Breast epithelium (tissue), 4 donors: ENCODE measurements around the gene BIK. TPM values are rescaled to one million over a fixed set of nuclear protein-coding genes. Genes with fewer than 3 reads are reported as not detected.

Experiments used
- DNase-seq, 2 donors: peaks; one replicate each; pipeline ENCODE4 v3.0.0-alpha.2; 2019; ENCODE audit warnings: low spot score in 2 of 2
- H3K27ac ChIP-seq, 2 donors: fragments of 200-600 bp; sonication (generic) in 1 of 2; one replicate each; pipeline ENCODE4 v1.5.1; 2016 to 2019; ENCODE audit warnings: mild to moderate bottlenecking in 1 of 2
- H3K27me3 ChIP-seq, 2 donors: fragments of 200-600 bp; sonication (generic) in 1 of 2; one replicate each; pipeline versions ENCODE4 v1.5.1 to v1.6.0; 2017 to 2019; ENCODE audit warnings: control low read depth in 1 of 2, mild to moderate bottlenecking in 1 of 2
- H3K36me3 ChIP-seq: fragments of 200-600 bp; one replicate; pipeline ENCODE4 v1.5.1; 2019
- H3K4me1 ChIP-seq, 2 donors: fragments of 200-600 bp; sonication (generic); one replicate each; pipeline ENCODE4 v1.5.1; 2016 to 2019; ENCODE audit warnings: control low read depth in 1 of 2
- H3K4me3 ChIP-seq, 3 donors: fragments of 200-600 bp; sonication (generic); 1 replicate in 2 of 3; 2 replicates in 1 of 3; pipeline ENCODE4 v1.5.1; 2016 to 2019; ENCODE audit warnings: mild to moderate bottlenecking in 3 of 3, moderate library complexity in 2 of 3
- H3K9me3 ChIP-seq, 2 donors: fragments of 200-600 bp; sonication (generic) in 1 of 2; one replicate each; pipeline ENCODE4 v1.5.1; 2016 to 2019; ENCODE audit warnings: control low read depth in 1 of 2
- CTCF ChIP-seq, 3 donors: fragments of 450-650 bp; IDR thresholded peaks; one replicate each; pipeline ENCODE4 v1.5.1; 2016 to 2017; ENCODE audit warnings: antibody characterized with exemption in 3 of 3, mild to moderate bottlenecking in 3 of 3, moderate library complexity in 3 of 3
- POLR2A ChIP-seq: fragments of 450-650 bp; IDR thresholded peaks from one replicate; pipeline ENCODE4 v1.6.1; 2016; ENCODE audit warnings: antibody characterized with exemption, mild to moderate bottlenecking, moderate library complexity
- POLR2AphosphoS5 ChIP-seq, 3 donors: sonication (generic); formaldehyde crosslinking; IDR thresholded peaks; one replicate each; pipeline ENCODE4 v1.6.1; 2017; ENCODE audit warnings: antibody characterized with exemption in 3 of 3
- intact Hi-C: fragments of 100-400 bp; cut with DNase I; formaldehyde crosslinking; loops from one replicate; pipeline ENCODE4 v1.15.1; 2023; ENCODE audit warnings: low total_unique reads
- total RNA-seq, 3 donors: library from RNA; depleted of rRNA; stranded (reverse); fragments of >200 nt; gene quantifications; one replicate each; pipeline ENCODE4 v1.1.0, GENCODE V29; 2016

The BIK gene
- total RNA-seq, 3 donors from 2014 or later: 22.6 to 25.0 TPM; not detected in 1

GRCh38 chr22:43118953-43119458 lies 8.5 kb downstream of the BIK start:
- Histone ChIP-seq H3K9me3 (no peaks in the 10 kb centered on the region), H3K27me3 (no peaks in the 10 kb centered on the region), H3K4me1 (no peaks in the 10 kb centered on the region), H3K36me3 (no peaks in the 10 kb centered on the region), H3K4me3 (no peak overlapping the region), H3K27ac (no peak overlapping the region)
- DNase-seq: no peak
- TF ChIP-seq POLR2AphosphoS5 (IDR thresholded peaks at IDR 0.05) (no peak), POLR2A (no peak), CTCF (IDR thresholded peaks at IDR 0.05) (no peak)
- intact Hi-C loops: no loop called here

DNA sequence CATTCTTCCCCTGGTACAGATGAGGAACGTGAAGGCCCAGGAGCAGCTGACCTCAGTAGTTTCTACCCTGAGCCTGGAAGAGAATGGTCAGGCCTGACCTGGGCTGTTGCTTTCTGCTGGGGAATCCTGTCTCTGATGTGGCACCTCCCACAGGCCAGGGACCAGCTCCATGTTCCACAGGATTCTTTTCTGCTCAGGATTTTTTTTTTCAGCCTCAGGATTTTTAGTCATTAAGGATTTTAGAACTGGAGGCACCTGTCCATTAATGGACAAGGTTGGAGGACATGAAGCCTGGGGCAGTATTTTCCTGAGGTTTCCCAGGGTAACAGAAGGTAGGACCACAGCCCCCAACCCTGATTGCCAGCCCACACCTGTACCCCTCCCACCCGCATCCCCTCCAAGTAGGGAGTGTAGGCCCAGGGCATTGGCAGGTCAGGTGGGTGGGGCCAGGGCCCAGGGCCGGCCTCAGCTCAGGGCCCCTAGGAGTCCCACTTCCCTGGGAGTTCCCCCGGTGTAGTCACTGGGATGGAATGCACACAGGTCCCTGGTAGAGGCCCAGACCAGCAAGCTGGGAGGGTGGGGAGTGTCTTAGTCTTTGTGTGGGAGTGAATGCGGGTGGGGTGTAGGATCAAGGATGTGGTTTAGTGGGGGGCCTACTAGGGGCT lies 16.1 kb downstream of the BIK start:
- Histone ChIP-seq H3K27ac (peak overlapping the region; percentile 66 to 74), H3K4me1 (peaks cover 0 to 8% of the 10 kb centered on the region in 2 donors)
- TF ChIP-seq POLR2AphosphoS5 (IDR thresholded peaks at IDR 0.05) (no peak), CTCF (IDR thresholded peaks at IDR 0.05) (no peak), POLR2A (no peak)

DNA sequence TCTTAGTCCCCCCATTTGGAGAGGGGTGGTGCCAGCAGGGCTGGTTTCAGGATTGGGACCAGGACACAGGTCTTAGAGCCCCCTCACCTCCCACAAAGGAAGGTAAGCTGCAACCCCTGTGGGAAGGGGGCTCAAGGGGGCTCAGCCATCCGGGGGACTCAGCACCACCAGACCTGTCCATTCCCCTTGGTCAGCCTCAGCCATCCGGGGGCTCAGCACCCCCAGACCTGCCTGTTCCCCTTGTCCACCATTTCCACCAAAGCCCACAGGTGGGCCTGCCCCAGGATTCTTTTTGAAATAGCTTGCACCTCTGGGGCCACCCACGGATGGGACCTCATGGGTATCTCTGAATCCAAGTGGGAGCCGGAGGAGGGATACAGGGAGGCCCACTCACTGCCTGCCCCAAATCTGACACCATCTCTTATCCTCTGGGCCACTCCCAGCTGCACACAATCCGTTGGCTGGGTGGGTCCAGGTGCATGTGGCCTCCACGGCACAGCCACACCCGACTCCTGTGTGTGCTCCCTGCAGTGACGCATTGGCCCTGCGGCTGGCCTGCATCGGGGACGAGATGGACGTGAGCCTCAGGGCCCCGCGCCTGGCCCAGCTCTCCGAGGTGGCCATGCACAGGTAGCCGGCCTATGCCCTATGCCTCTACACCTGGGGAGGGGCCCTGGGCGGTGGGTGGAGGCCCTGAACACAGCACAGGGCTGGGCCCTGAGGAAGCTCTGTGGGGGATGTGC lies 16.8 kb downstream of the BIK start:
- TF ChIP-seq CTCF (IDR thresholded peaks at IDR 0.05) (no peak), POLR2A (no peak), POLR2AphosphoS5 (IDR thresholded peaks at IDR 0.05) (no peak)
- Histone ChIP-seq H3K27me3 (no peaks in the 10 kb centered on the region), H3K9me3 (no peaks in the 10 kb centered on the region), H3K4me1 (peaks cover 0 to 8% of the 10 kb centered on the region in 2 donors), H3K4me3 (no peak overlapping the region), H3K36me3 (no peaks in the 10 kb centered on the region), H3K27ac (peak overlapping the region; percentile 66 to 74)
- DNase-seq: no peak
- intact Hi-C loops: no loop called here

More for the DNA sequence above, 16.1 kb downstream of the BIK start:
- no peaks in the 10 kb centered on the region for H3K9me3 ChIP-seq
- DNase-seq: no peak
- intact Hi-C loops: no loop called here
- H3K27me3 ChIP-seq: no peaks in the 10 kb centered on the region
- no peaks in the 10 kb centered on the region for H3K36me3 ChIP-seq
- H3K4me3 ChIP-seq: no peak overlapping the region

DNA sequence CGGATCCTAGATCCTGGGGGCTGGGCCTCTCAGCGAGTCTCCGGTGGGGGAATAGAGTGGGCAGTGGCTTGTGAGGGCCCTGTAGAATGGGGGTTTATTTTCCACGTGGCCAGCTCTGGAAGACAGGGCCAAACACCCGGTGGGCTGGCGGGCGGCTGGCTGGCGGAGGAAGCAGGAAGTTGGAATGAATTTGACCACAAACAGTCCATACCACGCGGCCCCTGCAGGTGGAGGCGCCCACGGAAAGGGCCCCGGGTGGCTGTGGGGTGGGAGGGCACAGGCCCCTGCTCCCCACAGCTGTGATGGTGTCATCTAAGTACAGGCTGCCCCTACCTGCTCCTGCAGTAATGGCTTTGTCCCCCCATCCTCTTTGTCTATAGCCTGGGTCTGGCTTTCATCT lies 17.6 kb downstream of the BIK start:
- Histone ChIP-seq H3K9me3 (no peaks in the 10 kb centered on the region), H3K36me3 (no peaks in the 10 kb centered on the region), H3K4me1 (peaks cover 0 to 8% of the 10 kb centered on the region in 2 donors), H3K27me3 (no peaks in the 10 kb centered on the region), H3K27ac (peak overlapping the region in 1 of 2 donors; percentile 74), H3K4me3 (no peak overlapping the region)
- intact Hi-C loops: no loop called here
- DNase-seq: no peak
- TF ChIP-seq POLR2A (no peak), CTCF (IDR thresholded peaks at IDR 0.05) (no peak), POLR2AphosphoS5 (IDR thresholded peaks at IDR 0.05) (no peak)

- no peaks in the 10 kb centered on the region for H3K36me3 ChIP-seq
- intact Hi-C loops: no loop called here
- no peak for DNase-seq
These were observed 18.4 kb downstream of the BIK start for GRCh38 chr22:43128928-43129424.

More at GRCh38 chr22:43128928-43129424, 18.4 kb downstream of the BIK start:
- Histone ChIP-seq H3K27ac (no peak overlapping the region), H3K9me3 (no peaks in the 10 kb centered on the region), H3K27me3 (no peaks in the 10 kb centered on the region), H3K4me3 (no peak overlapping the region), H3K4me1 (peaks cover 0 to 8% of the 10 kb centered on the region in 2 donors)
- no peak for TF ChIP-seq POLR2A
- TF ChIP-seq CTCF (IDR thresholded peaks at IDR 0.05): no peak
- TF ChIP-seq POLR2AphosphoS5 (IDR thresholded peaks at IDR 0.05): no peak
